ENCODE data around the gene GTF2IRD1. TPM values are rescaled to one million over a fixed set of nuclear protein-coding genes. Genes with fewer than 3 reads are reported as not detected.
"Not testable (repeated sequence)": the region's sequence is repeated elsewhere in the genome, so short reads cannot be mapped to it uniquely, and the experiment has no call there.

Gene GTF2IRD1, protein sequence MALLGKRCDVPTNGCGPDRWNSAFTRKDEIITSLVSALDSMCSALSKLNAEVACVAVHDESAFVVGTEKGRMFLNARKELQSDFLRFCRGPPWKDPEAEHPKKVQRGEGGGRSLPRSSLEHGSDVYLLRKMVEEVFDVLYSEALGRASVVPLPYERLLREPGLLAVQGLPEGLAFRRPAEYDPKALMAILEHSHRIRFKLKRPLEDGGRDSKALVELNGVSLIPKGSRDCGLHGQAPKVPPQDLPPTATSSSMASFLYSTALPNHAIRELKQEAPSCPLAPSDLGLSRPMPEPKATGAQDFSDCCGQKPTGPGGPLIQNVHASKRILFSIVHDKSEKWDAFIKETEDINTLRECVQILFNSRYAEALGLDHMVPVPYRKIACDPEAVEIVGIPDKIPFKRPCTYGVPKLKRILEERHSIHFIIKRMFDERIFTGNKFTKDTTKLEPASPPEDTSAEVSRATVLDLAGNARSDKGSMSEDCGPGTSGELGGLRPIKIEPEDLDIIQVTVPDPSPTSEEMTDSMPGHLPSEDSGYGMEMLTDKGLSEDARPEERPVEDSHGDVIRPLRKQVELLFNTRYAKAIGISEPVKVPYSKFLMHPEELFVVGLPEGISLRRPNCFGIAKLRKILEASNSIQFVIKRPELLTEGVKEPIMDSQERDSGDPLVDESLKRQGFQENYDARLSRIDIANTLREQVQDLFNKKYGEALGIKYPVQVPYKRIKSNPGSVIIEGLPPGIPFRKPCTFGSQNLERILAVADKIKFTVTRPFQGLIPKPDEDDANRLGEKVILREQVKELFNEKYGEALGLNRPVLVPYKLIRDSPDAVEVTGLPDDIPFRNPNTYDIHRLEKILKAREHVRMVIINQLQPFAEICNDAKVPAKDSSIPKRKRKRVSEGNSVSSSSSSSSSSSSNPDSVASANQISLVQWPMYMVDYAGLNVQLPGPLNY
- 0.39 and 0.73 TPM in 2 replicates for total RNA-seq

DNA sequence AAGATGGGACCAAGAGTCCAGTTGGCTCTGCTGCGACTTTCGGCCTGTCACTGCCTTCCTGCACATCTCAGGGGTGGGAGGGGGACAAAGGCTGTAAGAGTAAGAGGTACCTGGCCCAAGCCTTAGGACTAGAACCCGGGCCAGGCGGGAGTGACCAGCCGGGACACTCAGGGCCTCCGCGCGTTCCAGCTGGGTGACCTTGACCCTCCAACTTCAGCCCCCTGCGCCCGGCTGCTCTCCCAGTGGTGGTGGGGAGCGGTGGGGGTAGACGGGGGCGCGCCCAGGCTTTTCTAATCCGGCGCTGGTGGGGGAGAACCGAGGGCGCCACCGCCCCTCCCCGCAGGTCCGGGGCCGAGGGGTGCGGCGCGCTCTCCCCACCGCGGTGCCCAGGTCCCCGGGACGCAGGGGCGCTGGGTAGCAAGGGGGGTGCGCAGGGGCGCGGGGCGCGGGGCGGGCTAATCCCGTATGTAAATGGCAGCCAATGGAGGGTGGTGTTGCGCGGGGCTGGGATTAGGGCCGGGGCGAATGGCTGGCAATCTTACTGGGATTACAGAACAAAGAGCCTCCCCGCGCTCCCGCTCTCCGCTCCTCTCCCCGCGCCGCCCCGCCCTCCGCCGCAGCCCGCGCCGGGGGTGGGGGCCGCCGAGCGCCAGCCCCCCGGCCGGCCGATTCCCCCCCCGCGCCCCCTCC lies at the start of gene GTF2IRD1:
GTF2IRD1 (plus strand) TSS at position 585 of the 690 bp plus-strand sequence. CDS start 54,175 bp downstream, outside the sequence.
- intact Hi-C loops (cut with micrococcal nuclease), result loop anchor here (2.0 kb wide), 1 partner anchor 203 kb away; the partner anchor contains the start of gene GTF2I

DNA sequence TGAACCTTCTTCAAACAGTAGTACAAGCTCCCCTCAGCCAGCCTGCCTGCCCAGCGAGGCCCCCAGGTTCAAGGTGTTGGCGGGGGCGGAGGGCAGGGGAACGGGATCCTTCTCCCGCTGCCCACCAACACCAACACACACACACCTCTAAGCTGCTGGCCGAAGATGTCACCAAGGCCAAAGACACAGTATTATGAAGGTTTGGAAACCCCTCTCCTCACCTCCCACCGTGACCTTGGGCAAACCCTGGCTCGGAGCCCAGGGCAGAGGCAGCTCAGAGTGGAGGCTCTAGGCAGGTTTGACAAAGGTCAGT lies 49.4 kb upstream of the GTF2IRD1 start:
- intact Hi-C loops (cut with micrococcal nuclease), result no loop called here

DNA sequence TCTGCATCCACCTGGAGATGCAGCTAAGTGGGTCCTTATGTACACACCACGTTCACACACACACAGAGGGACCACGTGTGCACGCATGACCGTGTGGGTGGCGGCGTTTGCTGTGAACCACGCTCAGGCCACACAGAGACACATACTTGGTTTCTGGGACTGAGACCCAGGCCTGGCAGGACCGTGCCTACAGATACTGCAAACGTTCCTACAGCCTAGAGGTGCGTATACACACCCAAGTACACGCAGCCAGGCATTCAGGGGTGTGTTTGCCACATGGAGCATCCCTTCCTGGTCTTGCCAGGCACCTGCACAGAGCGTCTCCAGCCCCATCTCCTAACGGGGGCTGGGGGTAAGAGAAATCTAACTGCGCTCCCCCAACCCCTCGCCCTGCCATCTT lies 49.0 kb upstream of the GTF2IRD1 start:
- intact Hi-C loops (cut with micrococcal nuclease), result no loop called here

DNA sequence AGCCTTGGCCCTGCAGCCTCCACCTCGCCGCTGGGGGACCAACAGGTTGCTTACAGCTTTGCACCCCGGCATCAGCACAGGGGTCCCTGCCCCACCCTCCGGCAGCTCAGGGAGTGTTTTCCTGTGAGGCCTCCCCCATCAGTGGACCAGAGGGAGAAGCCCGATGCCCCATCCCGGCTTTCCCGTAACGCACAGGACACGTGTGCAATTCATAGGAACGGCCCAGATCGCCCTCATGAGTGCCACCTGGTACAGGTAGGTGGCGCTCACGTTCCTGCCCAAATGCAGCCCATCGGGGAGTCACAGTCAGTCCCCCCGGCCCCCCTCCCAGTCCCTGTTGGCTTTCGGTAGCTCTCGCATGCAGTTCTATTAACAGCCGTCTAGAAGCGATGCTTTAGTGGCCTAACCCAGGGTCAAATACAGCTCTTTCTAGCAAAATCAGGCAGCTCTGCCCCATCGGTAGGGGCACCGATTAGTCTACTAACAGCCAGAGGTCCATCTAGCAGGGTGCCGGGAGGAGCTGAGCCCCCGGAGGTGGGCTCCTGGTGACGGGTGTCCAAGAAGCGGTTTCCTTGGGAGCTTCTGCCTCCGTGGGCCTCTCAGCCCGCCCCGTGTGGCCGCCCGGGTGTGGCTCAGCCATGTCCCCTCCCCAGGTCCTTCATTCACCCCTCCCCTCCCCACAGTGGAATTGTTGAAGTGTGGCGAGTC lies 48.4 kb upstream of the GTF2IRD1 start:
- intact Hi-C loops (cut with micrococcal nuclease), result no loop called here

DNA sequence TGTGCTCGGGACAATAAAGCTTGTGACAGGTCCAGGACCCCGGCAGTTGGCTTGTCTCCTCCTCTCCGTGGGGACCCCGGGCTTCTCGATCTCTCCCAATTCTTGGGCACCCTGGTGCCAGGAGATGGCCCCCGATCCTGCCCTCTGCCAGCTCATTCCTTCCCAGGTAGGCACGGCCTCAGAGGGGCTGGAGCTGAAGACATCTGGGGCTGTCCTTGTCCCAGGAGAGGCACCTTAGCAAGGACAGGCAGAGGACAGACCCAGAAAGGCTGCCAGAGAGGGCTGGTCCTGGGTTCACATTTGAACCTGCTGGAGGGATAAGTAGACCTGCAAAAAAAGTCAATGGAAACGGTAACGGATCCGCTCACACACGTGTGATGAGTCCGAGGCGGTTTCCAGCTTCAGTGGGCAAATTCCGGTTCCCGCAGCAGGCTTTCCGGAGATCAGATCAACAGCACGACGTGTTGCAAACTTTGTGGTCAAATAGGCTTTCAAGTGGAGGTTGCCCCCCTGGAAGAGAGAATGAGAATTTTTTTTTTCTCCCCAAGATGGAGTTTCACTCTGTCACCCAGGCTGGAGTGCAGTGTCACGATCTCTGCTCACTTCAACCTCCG lies 47.7 kb upstream of the GTF2IRD1 start:
- intact Hi-C loops (cut with micrococcal nuclease), result no loop called here

DNA sequence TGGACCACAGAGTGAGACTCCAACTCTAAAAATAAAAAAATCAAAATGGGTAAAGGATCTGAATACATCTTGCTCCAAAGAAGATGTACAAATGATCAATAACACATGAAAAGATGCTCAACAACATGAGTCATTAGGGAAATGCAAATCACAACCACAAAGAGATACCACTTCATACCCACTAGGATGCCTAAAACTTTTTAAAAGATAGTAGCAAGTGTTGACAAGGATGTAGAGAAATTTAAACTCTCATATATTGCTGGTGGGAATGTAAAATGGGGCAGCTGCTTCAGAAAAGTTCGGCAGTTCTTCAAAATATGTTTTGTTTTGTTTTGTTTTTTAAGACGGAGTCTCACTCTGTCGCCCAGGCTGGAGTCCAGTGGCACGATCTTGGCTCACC lies 45.7 kb upstream of the GTF2IRD1 start:
- intact Hi-C loops (cut with micrococcal nuclease), result no loop called here

DNA sequence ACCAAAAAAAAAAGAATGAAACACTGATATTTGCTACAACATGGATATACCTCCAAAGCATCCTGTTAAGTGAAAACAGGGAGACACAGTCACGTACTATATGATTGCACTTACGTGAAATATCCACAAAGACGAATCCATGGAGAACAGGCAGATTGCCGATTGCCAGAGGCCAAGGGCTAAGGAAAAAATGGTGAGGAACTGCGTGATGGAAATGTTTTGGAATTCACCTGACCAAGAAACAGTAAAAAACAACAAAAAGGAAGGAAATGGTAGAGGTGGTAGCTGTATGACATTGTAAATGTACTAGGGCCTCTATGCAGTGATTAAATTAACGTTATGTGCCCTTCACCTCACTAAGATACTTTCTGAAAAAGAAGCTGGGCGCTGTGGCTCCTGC lies 44.1 kb upstream of the GTF2IRD1 start:
- intact Hi-C loops (cut with micrococcal nuclease), result no loop called here

DNA sequence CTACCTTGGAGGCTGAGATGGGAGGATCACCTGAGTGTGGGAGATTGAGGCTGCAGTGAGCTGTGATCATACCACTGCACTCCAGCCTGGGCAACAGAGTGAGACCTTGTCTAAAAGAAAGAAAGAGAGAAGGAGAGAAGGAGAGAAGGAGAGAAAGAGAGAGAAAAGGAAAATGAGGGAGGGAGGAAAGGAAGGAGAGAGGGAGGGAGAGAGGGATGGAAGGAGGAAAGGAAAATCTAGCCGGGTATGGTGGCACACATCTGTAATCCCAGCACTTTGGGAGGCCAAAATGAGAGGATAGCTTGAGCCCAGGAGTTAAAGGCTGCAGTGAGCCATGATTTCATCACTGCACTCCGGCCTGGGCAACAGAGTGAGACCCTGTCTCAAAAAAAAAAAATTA lies 42.9 kb upstream of the GTF2IRD1 start:
- intact Hi-C loops (cut with micrococcal nuclease), result no loop called here

DNA sequence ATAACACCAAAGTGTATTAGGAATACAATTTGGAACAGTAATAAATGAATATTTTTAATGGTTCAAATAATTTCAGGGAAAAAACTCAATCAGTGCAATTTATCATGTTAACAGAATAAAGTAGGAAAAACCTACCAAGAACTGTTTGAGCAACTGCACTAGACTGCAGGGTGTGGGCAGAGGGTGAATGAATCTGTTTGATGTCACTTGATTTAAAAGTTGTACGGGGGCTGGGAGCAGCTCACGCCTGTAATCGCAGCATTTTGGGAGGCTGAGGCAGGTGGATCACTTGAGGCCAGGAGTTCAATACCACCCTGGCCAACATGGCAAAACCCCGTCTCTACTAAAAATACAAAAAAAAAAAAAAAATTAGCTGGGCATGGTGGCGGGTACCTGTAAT lies 42.1 kb upstream of the GTF2IRD1 start:
- intact Hi-C loops (cut with micrococcal nuclease), result not testable (repeated sequence)

DNA sequence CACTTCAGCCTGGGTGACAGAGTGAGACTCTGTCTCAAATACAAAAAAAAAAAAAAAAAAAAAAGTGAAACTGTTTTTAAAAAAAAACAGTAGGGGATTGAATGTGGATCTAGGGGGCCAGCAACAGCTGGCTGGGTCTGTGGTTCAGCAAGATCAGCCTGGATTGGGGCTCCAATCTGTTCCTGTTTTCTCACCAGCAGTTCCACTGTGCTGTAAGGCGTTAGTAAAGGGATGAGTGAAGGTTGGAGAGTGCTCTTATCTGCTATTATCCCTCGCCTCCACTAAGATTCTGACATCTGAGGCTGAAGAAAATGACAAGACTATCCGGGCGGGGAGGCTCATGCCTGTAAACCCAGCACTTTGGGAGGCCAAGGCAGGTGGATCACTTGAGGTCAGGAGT lies 41.6 kb upstream of the GTF2IRD1 start:
- intact Hi-C loops (cut with micrococcal nuclease), result no loop called here

DNA sequence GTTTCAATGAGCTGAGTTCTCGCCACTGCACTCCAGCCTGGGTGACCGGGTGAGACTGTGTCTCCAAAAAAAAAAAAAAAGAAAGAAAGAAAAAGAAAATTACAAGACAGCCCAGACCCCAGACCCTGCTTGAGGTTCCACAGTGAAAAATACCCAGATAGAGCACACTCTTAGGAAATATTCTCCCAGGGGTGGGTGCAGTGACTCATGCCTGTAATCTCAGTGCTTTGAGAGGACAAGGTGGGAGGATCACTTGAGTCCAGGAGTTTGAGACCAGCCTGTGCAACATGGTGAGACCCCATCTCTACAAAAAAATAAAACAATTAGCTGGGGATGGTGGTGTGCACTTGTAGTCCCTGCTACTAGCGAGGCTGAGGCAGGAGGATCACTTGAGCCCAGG lies 41.1 kb upstream of the GTF2IRD1 start:
- intact Hi-C loops (cut with micrococcal nuclease), result no loop called here

DNA sequence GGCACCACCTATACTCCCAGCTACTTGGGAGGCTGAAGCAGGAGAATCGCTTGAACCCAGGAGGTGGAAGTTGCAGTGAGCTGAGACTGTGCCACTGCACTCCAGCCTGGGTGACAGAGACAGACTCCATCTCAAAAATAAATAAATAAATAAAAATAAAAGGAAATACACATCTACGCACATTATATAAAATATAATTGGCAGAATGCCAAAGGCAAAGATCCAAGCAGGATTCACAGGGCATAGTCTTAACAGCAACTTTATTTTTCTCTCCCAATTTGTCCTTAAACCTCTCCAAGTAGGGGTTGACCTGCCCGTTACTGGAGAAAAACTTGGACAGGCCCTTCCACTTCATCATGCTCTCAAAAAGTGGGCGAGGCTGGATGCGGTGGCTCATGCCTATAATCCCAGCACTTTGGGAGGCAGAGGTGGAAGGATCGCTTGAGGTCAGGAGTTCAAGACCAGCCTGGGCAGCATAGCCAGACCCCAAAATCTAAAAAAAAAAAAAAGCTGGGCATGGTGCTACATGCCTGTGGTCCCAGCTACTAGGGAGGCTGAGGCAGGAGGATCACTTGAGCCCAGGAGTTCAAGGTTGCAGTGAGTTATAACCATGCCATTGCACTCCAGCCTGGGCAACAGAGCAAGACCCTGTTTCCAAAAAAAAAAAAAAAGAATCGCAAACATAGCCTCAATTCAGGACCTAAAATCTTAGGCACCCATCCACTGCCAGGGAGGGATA lies 38.9 kb upstream of the GTF2IRD1 start:
- intact Hi-C loops (cut with micrococcal nuclease), result not testable (repeated sequence)

DNA sequence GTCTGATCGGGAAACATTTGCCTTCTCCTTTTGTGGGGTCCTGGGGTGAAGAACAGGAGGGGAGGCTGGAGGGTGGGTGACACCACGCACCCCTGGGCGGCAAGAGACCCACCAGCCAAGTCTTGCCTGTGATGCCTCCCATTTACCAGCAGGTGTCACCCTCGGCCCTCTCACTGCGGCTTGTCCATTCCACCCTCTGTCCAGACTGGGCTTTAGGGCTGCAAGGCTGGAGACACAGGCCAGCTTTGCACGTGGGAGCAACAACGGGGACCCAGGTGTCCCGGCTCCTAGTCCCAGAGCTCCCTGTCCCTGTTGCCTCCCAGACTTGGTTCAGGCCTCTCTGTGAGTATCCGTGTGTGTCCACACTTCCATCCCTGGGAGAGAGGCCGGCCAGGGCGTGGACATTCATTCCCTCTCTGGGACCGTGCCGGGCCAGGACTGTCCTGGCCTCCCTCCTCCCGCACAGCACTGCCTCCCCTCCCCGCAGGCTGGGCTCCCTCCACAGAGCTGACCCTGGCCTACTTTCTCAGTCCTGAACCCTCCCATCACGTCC lies 36.2 kb upstream of the GTF2IRD1 start:
- intact Hi-C loops (cut with micrococcal nuclease), result no loop called here

DNA sequence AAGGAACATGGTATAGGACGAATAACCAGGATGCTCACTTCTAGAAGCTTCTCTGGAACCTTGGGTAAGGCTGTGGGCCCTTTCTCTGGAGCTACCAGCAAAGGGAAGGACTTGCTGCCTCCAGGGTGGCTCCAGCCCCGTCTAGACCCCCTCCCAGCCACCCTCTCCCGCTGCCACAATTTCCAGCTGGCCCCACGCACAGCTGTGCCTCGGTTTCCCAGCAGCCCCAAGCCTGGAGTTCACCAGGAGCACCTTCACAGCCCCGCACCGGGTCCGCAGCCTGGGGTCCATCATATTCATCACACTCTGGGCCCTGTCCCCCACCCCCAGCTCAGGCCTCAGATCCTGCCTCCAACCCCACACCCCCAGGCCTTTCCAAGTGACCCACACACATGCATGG lies 35.6 kb upstream of the GTF2IRD1 start:
- intact Hi-C loops (cut with micrococcal nuclease), result no loop called here

DNA sequence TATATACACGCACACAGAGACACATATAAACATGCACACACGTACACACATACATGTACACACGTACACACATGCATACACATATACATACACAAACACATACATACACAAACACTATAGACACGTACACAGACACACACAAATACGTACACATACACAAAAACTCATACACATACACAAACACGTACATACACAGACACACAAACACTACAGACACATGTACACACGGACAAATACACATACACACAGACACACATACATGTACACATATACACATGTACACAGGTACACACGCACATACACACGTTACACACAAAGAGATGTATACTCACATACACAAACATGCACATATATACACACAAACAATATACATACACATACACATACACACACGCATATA lies 35.2 kb upstream of the GTF2IRD1 start:
- intact Hi-C loops (cut with micrococcal nuclease), result no loop called here

DNA sequence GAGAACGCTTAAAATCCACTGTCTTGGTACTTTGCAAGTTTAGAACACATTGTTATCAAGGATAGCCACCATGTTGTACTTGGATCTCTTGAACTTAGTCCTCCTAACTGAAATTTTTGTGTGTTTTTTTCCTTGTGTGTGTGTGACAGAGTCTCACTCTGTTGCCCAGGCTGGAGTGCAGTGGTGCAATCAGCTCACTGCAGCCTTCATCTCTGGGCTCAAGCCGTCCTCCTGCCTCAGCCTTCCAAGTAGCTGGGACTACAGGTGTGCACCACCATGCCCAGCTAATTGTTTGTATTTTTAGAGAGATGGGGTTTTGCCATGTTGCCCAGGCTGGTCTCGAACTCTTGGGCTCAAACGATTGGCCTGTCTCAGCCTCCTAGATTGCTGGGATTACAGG lies 34.5 kb upstream of the GTF2IRD1 start:
- intact Hi-C loops (cut with micrococcal nuclease), result not testable (repeated sequence)

DNA sequence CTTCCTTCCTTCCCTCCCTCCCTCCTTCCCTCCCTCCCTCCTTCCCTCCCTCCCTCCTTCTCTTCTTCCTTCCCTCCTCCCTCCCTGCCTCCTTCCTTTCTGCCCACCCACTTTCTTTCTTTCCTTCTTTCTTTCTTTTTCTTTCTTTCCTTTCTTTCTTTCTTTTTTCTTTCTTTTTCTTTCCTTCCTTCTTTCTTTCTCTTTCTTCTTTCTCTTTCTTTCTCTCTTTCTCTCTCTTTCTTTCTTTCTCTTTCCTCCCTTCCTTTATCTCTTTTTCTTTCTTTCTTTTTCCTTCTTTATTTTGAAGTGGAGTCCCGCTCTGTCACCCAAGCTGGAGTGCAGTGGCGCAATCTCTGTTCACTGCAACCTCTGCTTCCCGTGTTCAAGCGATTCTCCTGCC lies 33.7 kb upstream of the GTF2IRD1 start:
- intact Hi-C loops (cut with micrococcal nuclease), result no loop called here

DNA sequence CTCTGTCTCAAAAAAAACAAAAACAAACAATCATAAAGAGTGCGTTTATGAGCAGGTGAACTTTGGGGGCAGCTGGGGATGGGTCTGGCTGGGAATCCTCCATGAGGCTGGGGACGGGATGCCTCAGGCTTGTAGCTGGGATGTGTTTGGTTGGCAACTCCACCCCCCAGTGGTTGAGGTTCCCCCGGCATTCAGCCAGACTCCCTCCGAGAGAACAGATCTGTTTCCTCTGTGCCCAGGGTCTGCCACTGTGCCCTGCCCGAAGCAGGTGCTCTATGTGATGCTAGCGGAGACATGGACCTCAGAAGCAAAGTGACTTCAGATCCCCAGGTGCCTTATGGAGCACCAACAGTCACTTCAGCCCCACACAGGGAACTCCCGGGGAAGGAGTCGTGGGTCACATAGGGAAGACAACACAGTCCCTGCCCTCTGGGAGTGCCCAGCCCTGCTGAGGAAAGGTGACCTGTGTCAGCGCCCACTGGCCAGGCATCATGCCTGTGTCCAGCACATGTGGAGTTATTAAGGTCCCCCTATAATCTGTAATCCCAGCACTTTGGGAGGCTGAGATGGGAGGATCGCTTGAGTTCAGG lies 29.3 kb upstream of the GTF2IRD1 start:
- intact Hi-C loops (cut with micrococcal nuclease), result no loop called here

DNA sequence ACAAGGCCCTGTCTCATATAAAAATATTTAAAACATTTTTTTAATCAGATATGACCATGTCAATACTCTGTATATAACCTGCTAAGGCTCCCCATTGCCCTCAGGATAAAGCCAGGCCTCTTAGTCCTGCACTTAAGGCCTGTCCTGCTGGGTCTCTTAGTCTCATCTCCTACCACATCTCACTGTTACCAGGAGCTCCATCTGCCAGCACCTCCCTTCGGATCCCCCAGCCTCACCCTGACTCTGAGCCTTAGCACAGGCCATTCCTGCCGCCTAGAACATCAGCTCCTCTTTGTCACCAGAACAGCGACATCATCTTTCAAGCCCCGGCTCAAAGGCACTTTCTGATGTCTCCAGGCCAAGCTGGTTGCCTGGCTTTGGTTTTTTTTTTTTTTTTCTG lies 25.7 kb upstream of the GTF2IRD1 start:
- intact Hi-C loops (cut with micrococcal nuclease), result no loop called here
